ENCODE measurements around the gene XYLB. TPM values are rescaled to one million over a fixed set of nuclear protein-coding genes. Genes with fewer than 3 reads are reported as not detected.

XYLB gene
- total RNA-seq, 1 experiment from 2014 or later, result 6.6 TPM

- ATAC-seq, result no peak
- Histone ChIP-seq H3K9me3 (ENCODE audit: control insufficient read depth, insufficient read depth, low read depth, low read length) (no peaks in the 10 kb centered on the region), H3K27ac (ENCODE audit: low read length) (no peak overlapping the region), H3K4me3 (ENCODE audit: low read depth in 2 of 2, low read length in 2 of 2) (no peak overlapping the region), H3K36me3 (ENCODE audit: control insufficient read depth, insufficient read depth, low read length) (no peaks in the 10 kb centered on the region), H3K4me1 (ENCODE audit: control insufficient read depth, insufficient read depth, low read length) (no peaks in the 10 kb centered on the region), H3K27me3 (ENCODE audit: control insufficient read depth, insufficient read depth, low read length) (no peaks in the 10 kb centered on the region)
- TF ChIP-seq SIN3A (IDR thresholded peaks at IDR 0.05; ENCODE audit: borderline replicate concordance, insufficient read depth, low read depth, low read length), result no peak
- TF ChIP-seq TCF7L2 (IDR thresholded peaks at IDR 0.05; ENCODE audit: low read depth, low read length), result no peak
- TF ChIP-seq CTCF (IDR thresholded peaks at IDR 0.05), result no peak
- TF ChIP-seq, protein P1, sequence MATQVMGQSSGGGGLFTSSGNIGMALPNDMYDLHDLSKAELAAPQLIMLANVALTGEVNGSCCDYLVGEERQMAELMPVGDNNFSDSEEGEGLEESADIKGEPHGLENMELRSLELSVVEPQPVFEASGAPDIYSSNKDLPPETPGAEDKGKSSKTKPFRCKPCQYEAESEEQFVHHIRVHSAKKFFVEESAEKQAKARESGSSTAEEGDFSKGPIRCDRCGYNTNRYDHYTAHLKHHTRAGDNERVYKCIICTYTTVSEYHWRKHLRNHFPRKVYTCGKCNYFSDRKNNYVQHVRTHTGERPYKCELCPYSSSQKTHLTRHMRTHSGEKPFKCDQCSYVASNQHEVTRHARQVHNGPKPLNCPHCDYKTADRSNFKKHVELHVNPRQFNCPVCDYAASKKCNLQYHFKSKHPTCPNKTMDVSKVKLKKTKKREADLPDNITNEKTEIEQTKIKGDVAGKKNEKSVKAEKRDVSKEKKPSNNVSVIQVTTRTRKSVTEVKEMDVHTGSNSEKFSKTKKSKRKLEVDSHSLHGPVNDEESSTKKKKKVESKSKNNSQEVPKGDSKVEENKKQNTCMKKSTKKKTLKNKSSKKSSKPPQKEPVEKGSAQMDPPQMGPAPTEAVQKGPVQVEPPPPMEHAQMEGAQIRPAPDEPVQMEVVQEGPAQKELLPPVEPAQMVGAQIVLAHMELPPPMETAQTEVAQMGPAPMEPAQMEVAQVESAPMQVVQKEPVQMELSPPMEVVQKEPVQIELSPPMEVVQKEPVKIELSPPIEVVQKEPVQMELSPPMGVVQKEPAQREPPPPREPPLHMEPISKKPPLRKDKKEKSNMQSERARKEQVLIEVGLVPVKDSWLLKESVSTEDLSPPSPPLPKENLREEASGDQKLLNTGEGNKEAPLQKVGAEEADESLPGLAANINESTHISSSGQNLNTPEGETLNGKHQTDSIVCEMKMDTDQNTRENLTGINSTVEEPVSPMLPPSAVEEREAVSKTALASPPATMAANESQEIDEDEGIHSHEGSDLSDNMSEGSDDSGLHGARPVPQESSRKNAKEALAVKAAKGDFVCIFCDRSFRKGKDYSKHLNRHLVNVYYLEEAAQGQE (IDR thresholded peaks at IDR 0.05; ENCODE audit: insufficient read depth in 1 of 2, low read depth in 2 of 2, low read length in 1 of 2), result no peak
- ChIA-PET POLR2A (no interaction called here), CTCF (no interaction called here)
- no peak for DNase-seq (ENCODE audit: low read depth, low spot score)
- in situ Hi-C loops (cut with HindIII; ENCODE audit: low pct_unique_long_range_greater_than_20kb, low sequenced_read_pairs), result no loop called here
- intact Hi-C loops (cut with micrococcal nuclease; ENCODE audit: unreplicated experiment), result no loop called here
- no TSS peak for BruUV-seq (replicated peaks)
These were observed 16.2 kb downstream of the XYLB start for GRCh38 chr3:38362825-38363224.

DNA sequence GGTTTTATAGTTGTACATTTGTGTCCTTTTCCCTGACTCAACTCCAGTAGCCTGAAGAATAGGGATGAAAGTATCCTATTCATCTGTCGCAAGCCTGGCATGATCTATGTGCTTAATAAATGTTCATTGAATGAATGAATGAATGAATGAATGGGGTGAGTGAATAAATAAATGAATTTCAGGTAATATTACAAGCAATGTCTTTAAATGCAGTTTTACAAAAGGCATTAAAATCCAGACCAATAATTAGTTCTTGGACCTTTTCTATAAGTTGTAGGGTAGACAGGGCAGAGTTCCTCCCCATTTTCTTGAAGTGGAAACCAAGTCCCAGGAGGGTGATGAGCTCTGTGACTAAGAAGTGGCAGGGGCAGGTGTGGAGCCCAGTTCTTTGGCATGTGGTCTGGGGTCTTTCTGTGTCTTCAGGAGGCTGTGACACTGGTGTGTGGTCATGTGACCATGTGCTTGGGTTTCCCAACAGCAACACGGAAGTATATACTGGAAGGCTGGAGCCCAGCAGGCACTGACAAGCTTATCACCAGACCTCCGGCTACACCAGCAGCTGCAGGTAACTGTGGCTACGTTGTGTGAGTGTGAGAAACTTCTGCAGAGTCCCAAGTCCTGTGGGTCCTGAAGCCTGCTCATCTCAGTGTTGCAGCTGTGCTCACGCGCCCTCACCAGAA, 18.3 kb downstream of the XYLB start:
- DNase-seq (ENCODE audit: low read depth, low spot score), result no peak
- BruUV-seq (replicated peaks), result no TSS peak
- no peak for TF ChIP-seq POLR2AphosphoS5 (IDR thresholded peaks at IDR 0.05; ENCODE audit: low read depth, low read length)
- TF ChIP-seq SIN3A (IDR thresholded peaks at IDR 0.05; ENCODE audit: borderline replicate concordance, insufficient read depth, low read depth, low read length), result no peak
- no peak for TF ChIP-seq TCF7L2 (IDR thresholded peaks at IDR 0.05; ENCODE audit: low read depth, low read length)
- TF ChIP-seq CTCF (IDR thresholded peaks at IDR 0.05), result no peak
- TF ChIP-seq, protein P1 (IDR thresholded peaks at IDR 0.05; ENCODE audit: insufficient read depth in 1 of 2, low read depth in 2 of 2, low read length in 1 of 2), result no peak
- no peaks in the 10 kb centered on the region for H3K36me3 ChIP-seq (ENCODE audit: control insufficient read depth, insufficient read depth, low read length)
- in situ Hi-C loops (cut with HindIII; ENCODE audit: low pct_unique_long_range_greater_than_20kb, low sequenced_read_pairs), result no loop called here
- ChIA-PET CTCF (no interaction called here), POLR2A (no interaction called here)
- intact Hi-C loops (cut with micrococcal nuclease; ENCODE audit: unreplicated experiment), result no loop called here
- H3K27me3 ChIP-seq (ENCODE audit: control insufficient read depth, insufficient read depth, low read length), result no peaks in the 10 kb centered on the region
- no peaks in the 10 kb centered on the region for H3K9me3 ChIP-seq (ENCODE audit: control insufficient read depth, insufficient read depth, low read depth, low read length)
- no peak for ATAC-seq
- H3K4me1 ChIP-seq (ENCODE audit: control insufficient read depth, insufficient read depth, low read length), result no peaks in the 10 kb centered on the region
- no peak overlapping the region for H3K4me3 ChIP-seq (ENCODE audit: low read depth in 2 of 2, low read length in 2 of 2)
- H3K27ac ChIP-seq (ENCODE audit: low read length), result no peak overlapping the region

Measured in Panc1 (cell line).